IMR-90 (cell line): ENCODE data around the gene PMS1.

ENCODE experiments used
- BHLHE40 ChIP-seq: fragments of 150-350 bp; IDR thresholded peaks from 2 replicates; pipeline ENCODE4 v1.6.1; 2016; ENCODE audit warnings: mild to moderate bottlenecking, low read depth, low read length
- CEBPB ChIP-seq: IDR thresholded peaks from 2 replicates; pipeline ENCODE4 v1.6.1; 2012; ENCODE audit warnings: low read depth, low read length, improper control_type of control experiment
- CTCF ChIP-seq: conservative IDR thresholded peaks from 2 replicates; pipeline ENCODE4 v1.5.1; 2012; ENCODE audit warnings: mild to moderate bottlenecking, low read depth, low read length, improper control_type of control experiment
- FOS ChIP-seq: fragments of 150-350 bp; IDR thresholded peaks from 2 replicates; pipeline ENCODE4 v1.6.1; 2016; ENCODE audit warnings: low read depth, low read length
- NFE2L2 ChIP-seq: fragments of 150-350 bp; IDR thresholded peaks from 2 replicates; pipeline ENCODE4 v1.6.1; 2016; ENCODE audit warnings: low read depth, mild to moderate bottlenecking, low read length
- POLR2A ChIP-seq: IDR thresholded peaks from 2 replicates; pipeline ENCODE4 v1.6.1; 2012; ENCODE audit warnings: mild to moderate bottlenecking, low read depth, low read length
- RFX5 ChIP-seq: IDR thresholded peaks from 2 replicates; pipeline ENCODE4 v1.8.0; 2012; ENCODE audit warnings: low read depth, mild to moderate bottlenecking, low read length, moderate library complexity
- SMC3 ChIP-seq: fragments of 150-350 bp; IDR thresholded peaks from 2 replicates; pipeline ENCODE4 v1.6.1; 2016; ENCODE audit warnings: low read depth, mild to moderate bottlenecking, antibody characterized with exemption, low read length, moderate library complexity
- TF ChIP-seq, protein P1 (sequence below): fragments of 150-350 bp; IDR thresholded peaks from 2 replicates; pipeline ENCODE4 v1.6.1; 2017; ENCODE audit warnings: mild to moderate bottlenecking, antibody characterized with exemption, low read length, low read depth
- TF ChIP-seq, protein P2 (sequence below): fragments of 150-350 bp; IDR thresholded peaks from 2 replicates; pipeline ENCODE4 v1.6.1; 2016; ENCODE audit warnings: low read depth, mild to moderate bottlenecking, low read length, moderate library complexity, borderline replicate concordance

DNA sequence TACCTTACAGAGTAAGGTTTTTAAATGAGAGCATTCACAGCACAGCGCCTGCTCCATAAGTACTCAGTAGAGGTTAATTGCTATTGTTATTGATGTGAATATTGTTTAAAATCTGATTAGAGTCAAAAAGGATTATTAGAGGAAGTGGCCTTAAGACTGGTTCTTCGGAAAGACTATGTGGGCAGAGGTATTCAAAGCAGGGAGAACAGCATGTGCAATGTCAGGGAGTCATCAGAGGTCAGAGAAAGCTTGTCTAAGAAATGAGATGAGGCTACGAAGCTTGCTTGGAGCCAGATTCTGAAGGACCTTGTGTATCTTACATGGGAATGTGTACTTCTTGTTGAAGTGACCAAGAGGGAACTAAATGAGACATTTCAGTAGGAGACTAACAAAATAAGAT lies 49.8 kb downstream of the PMS1 start:
- TF ChIP-seq CTCF (no peak), POLR2A (no peak), RFX5 (no peak), NFE2L2 (no peak), SMC3 (no peak), FOS (no peak), BHLHE40 (no peak), CEBPB (no peak)
- TF ChIP-seq, protein P1, sequence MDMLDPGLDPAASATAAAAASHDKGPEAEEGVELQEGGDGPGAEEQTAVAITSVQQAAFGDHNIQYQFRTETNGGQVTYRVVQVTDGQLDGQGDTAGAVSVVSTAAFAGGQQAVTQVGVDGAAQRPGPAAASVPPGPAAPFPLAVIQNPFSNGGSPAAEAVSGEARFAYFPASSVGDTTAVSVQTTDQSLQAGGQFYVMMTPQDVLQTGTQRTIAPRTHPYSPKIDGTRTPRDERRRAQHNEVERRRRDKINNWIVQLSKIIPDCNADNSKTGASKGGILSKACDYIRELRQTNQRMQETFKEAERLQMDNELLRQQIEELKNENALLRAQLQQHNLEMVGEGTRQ = no peak
- TF ChIP-seq, protein P2, sequence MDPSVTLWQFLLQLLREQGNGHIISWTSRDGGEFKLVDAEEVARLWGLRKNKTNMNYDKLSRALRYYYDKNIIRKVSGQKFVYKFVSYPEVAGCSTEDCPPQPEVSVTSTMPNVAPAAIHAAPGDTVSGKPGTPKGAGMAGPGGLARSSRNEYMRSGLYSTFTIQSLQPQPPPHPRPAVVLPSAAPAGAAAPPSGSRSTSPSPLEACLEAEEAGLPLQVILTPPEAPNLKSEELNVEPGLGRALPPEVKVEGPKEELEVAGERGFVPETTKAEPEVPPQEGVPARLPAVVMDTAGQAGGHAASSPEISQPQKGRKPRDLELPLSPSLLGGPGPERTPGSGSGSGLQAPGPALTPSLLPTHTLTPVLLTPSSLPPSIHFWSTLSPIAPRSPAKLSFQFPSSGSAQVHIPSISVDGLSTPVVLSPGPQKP = no peak
